ENCODE measurements around the gene AMOTL1.

- TF ChIP-seq, protein P1, sequence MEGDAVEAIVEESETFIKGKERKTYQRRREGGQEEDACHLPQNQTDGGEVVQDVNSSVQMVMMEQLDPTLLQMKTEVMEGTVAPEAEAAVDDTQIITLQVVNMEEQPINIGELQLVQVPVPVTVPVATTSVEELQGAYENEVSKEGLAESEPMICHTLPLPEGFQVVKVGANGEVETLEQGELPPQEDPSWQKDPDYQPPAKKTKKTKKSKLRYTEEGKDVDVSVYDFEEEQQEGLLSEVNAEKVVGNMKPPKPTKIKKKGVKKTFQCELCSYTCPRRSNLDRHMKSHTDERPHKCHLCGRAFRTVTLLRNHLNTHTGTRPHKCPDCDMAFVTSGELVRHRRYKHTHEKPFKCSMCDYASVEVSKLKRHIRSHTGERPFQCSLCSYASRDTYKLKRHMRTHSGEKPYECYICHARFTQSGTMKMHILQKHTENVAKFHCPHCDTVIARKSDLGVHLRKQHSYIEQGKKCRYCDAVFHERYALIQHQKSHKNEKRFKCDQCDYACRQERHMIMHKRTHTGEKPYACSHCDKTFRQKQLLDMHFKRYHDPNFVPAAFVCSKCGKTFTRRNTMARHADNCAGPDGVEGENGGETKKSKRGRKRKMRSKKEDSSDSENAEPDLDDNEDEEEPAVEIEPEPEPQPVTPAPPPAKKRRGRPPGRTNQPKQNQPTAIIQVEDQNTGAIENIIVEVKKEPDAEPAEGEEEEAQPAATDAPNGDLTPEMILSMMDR (IDR thresholded peaks at IDR 0.05): no peak
- TF ChIP-seq EZH2 (IDR thresholded peaks at IDR 0.05): no peak
Observed at GRCh38 chr11:94751786-94752185, 16.4 kb upstream of the AMOTL1 start.
